Measurements from ENCODE around the gene PPP1R2. TPM values are rescaled to one million over a fixed set of nuclear protein-coding genes. Genes with fewer than 3 reads are reported as not detected.
"Not testable (repeated sequence)": the region's sequence is repeated elsewhere in the genome, so short reads cannot be mapped to it uniquely, and the experiment has no call there.

Gene PPP1R2
- 10 to 100 TPM; 21.9 to 38.3 TPM for polyA plus RNA-seq

GRCh38 chr3:195542698-195543499 is at the start of gene PPP1R2:
Gene PPP1R2 (minus strand): TSS chr3:195543325. CDS start chr3:195543025, 300 bp downstream.
- H3K4me1 ChIP-seq (ENCODE audit: control insufficient read depth in 2 of 2, insufficient read depth in 2 of 2, low read length in 1 of 2), result peaks cover 0 to 14% of the 10 kb centered on the region in 2 donors
- WGBS, 2 donors, result 0% methylated on average over 90 to 95 of the region's 95 CpGs

DNA sequence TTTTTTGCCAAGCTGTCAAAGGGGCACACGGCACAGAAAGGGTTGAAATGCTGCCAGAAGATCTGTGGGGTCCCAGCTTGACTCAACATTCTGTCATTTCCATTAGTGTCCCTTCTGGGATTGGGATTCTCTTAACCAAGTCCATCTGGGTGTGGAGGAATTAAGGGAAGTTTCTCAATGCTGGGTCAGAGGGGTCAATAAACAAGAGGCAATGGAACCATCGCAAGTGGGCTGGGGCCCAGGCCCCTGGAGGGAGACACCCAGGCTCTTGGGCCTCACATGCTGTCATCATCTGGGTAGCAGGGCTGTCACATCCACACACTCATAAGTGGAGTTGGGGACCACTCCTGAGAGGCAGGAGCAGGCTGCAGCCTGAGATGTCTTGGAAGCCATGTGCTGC is 48.7 kb upstream of the PPP1R2 start:
- no peaks in the 10 kb centered on the region for H3K4me1 ChIP-seq (ENCODE audit: control insufficient read depth in 2 of 2, insufficient read depth in 2 of 2, low read length in 1 of 2)
- no peaks in the 10 kb centered on the region for H3K9me3 ChIP-seq (ENCODE audit: control insufficient read depth in 2 of 2, insufficient read depth in 1 of 2, low read depth in 1 of 2, low read length in 1 of 2)
- H3K27ac ChIP-seq (ENCODE audit: low read depth in 2 of 2, low read length in 1 of 2), result peak overlapping the region in 1 of 2 donors; percentile 48
- H3K4me3 ChIP-seq (ENCODE audit: low read depth in 1 of 2, low read length in 2 of 2), result no peak overlapping the region
- H3K27me3 ChIP-seq (ENCODE audit: control insufficient read depth in 1 of 2, insufficient read depth in 2 of 2, low read length in 2 of 2), result no peaks in the 10 kb centered on the region
- 53 to 63% methylated on average over 2 of the region's 2 CpGs for WGBS, 2 donors
- H3K36me3 ChIP-seq (ENCODE audit: control insufficient read depth in 2 of 2, insufficient read depth in 2 of 2, low read length in 1 of 2), result no peaks in the 10 kb centered on the region

More at GRCh38 chr3:195542698-195543499, at the start of gene PPP1R2:
- Histone ChIP-seq H3K4me3 (ENCODE audit: low read depth in 1 of 2, low read length in 2 of 2) (peak within 1 kb of the TSS; percentile 79 to 83), H3K27me3 (ENCODE audit: control insufficient read depth in 1 of 2, insufficient read depth in 2 of 2, low read length in 2 of 2) (no peaks in the 10 kb centered on the region), H3K9me3 (ENCODE audit: control insufficient read depth in 2 of 2, insufficient read depth in 1 of 2, low read depth in 1 of 2, low read length in 1 of 2) (no peaks in the 10 kb centered on the region), H3K36me3 (ENCODE audit: control insufficient read depth in 2 of 2, insufficient read depth in 2 of 2, low read length in 1 of 2) (peaks cover 0 to 1% of the 10 kb centered on the region in 2 donors), H3K27ac (ENCODE audit: low read depth in 2 of 2, low read length in 1 of 2) (peak within 1 kb of the TSS; percentile 87 to 97)

- Histone ChIP-seq H3K4me3 (ENCODE audit: low read depth in 1 of 2, low read length in 2 of 2) (no peak overlapping the region), H3K4me1 (ENCODE audit: control insufficient read depth in 2 of 2, insufficient read depth in 2 of 2, low read length in 1 of 2) (no peaks in the 10 kb centered on the region), H3K27ac (ENCODE audit: low read depth in 2 of 2, low read length in 1 of 2) (peak overlapping the region in 1 of 2 donors; percentile 13), H3K9me3 (ENCODE audit: control insufficient read depth in 2 of 2, insufficient read depth in 1 of 2, low read depth in 1 of 2, low read length in 1 of 2) (no peaks in the 10 kb centered on the region), H3K27me3 (ENCODE audit: control insufficient read depth in 1 of 2, insufficient read depth in 2 of 2, low read length in 2 of 2) (no peaks in the 10 kb centered on the region), H3K36me3 (ENCODE audit: control insufficient read depth in 2 of 2, insufficient read depth in 2 of 2, low read length in 1 of 2) (no peaks in the 10 kb centered on the region)
- 68 to 74% methylated on average over 6 of the region's 6 CpGs for WGBS, 2 donors
Measured at GRCh38 chr3:195591220-195591619, 48.1 kb upstream of the PPP1R2 start.

- not testable (repeated sequence) for H3K27ac ChIP-seq (ENCODE audit: low read depth in 2 of 2, low read length in 1 of 2); H3K4me3 ChIP-seq (ENCODE audit: low read depth in 1 of 2, low read length in 2 of 2); H3K36me3 ChIP-seq (ENCODE audit: control insufficient read depth in 2 of 2, insufficient read depth in 2 of 2, low read length in 1 of 2); H3K9me3 ChIP-seq (ENCODE audit: control insufficient read depth in 2 of 2, insufficient read depth in 1 of 2, low read depth in 1 of 2, low read length in 1 of 2); H3K27me3 ChIP-seq (ENCODE audit: control insufficient read depth in 1 of 2, insufficient read depth in 2 of 2, low read length in 2 of 2); H3K4me1 ChIP-seq (ENCODE audit: control insufficient read depth in 2 of 2, insufficient read depth in 2 of 2, low read length in 1 of 2)
- WGBS, 2 donors, result 94 to 98% methylated on average over 2 of the region's 2 CpGs
Measured at GRCh38 chr3:195590381-195590780, 47.3 kb upstream of the PPP1R2 start.

GRCh38 chr3:195589796-195590195 is 46.7 kb upstream of the PPP1R2 start:
- not testable (repeated sequence) for H3K27me3 ChIP-seq (ENCODE audit: control insufficient read depth in 1 of 2, insufficient read depth in 2 of 2, low read length in 2 of 2); H3K4me1 ChIP-seq (ENCODE audit: control insufficient read depth in 2 of 2, insufficient read depth in 2 of 2, low read length in 1 of 2); H3K27ac ChIP-seq (ENCODE audit: low read depth in 2 of 2, low read length in 1 of 2); H3K9me3 ChIP-seq (ENCODE audit: control insufficient read depth in 2 of 2, insufficient read depth in 1 of 2, low read depth in 1 of 2, low read length in 1 of 2); H3K36me3 ChIP-seq (ENCODE audit: control insufficient read depth in 2 of 2, insufficient read depth in 2 of 2, low read length in 1 of 2); H3K4me3 ChIP-seq (ENCODE audit: low read depth in 1 of 2, low read length in 2 of 2)
- 55 to 66% methylated on average over 6 of the region's 6 CpGs for WGBS, 2 donors

- H3K36me3 ChIP-seq (ENCODE audit: control insufficient read depth in 2 of 2, insufficient read depth in 2 of 2, low read length in 1 of 2), result no peaks in the 10 kb centered on the region
- no peaks in the 10 kb centered on the region for H3K4me1 ChIP-seq (ENCODE audit: control insufficient read depth in 2 of 2, insufficient read depth in 2 of 2, low read length in 1 of 2)
- no peak overlapping the region for H3K27ac ChIP-seq (ENCODE audit: low read depth in 2 of 2, low read length in 1 of 2)
- no peak overlapping the region for H3K4me3 ChIP-seq (ENCODE audit: low read depth in 1 of 2, low read length in 2 of 2)
- no peaks in the 10 kb centered on the region for H3K27me3 ChIP-seq (ENCODE audit: control insufficient read depth in 1 of 2, insufficient read depth in 2 of 2, low read length in 2 of 2)
- no peaks in the 10 kb centered on the region for H3K9me3 ChIP-seq (ENCODE audit: control insufficient read depth in 2 of 2, insufficient read depth in 1 of 2, low read depth in 1 of 2, low read length in 1 of 2)
- 78 to 87% methylated on average over 5 of the region's 5 CpGs for whole genome bisulfite sequencing, 2 donors
Measured at GRCh38 chr3:195587824-195588223, 44.7 kb upstream of the PPP1R2 start.

- Histone ChIP-seq H3K27ac (ENCODE audit: low read depth in 2 of 2, low read length in 1 of 2) (no peak overlapping the region), H3K4me3 (ENCODE audit: low read depth in 1 of 2, low read length in 2 of 2) (no peak overlapping the region), H3K9me3 (ENCODE audit: control insufficient read depth in 2 of 2, insufficient read depth in 1 of 2, low read depth in 1 of 2, low read length in 1 of 2) (no peaks in the 10 kb centered on the region)
Measured at GRCh38 chr3:195587406-195587805, 44.3 kb upstream of the PPP1R2 start.

GRCh38 chr3:195584543-195584870 is 41.4 kb upstream of the PPP1R2 start:
- Histone ChIP-seq H3K27me3 (ENCODE audit: control insufficient read depth in 1 of 2, insufficient read depth in 2 of 2, low read length in 2 of 2) (no peaks in the 10 kb centered on the region), H3K4me1 (ENCODE audit: control insufficient read depth in 2 of 2, insufficient read depth in 2 of 2, low read length in 1 of 2) (no peaks in the 10 kb centered on the region), H3K4me3 (ENCODE audit: low read depth in 1 of 2, low read length in 2 of 2) (no peak overlapping the region), H3K27ac (ENCODE audit: low read depth in 2 of 2, low read length in 1 of 2) (no peak overlapping the region), H3K9me3 (ENCODE audit: control insufficient read depth in 2 of 2, insufficient read depth in 1 of 2, low read depth in 1 of 2, low read length in 1 of 2) (no peaks in the 10 kb centered on the region), H3K36me3 (ENCODE audit: control insufficient read depth in 2 of 2, insufficient read depth in 2 of 2, low read length in 1 of 2) (no peaks in the 10 kb centered on the region)
- 75 to 80% methylated on average over 4 of the region's 4 CpGs for WGBS, 2 donors

More at GRCh38 chr3:195587406-195587805, 44.3 kb upstream of the PPP1R2 start:
- H3K36me3 ChIP-seq (ENCODE audit: control insufficient read depth in 2 of 2, insufficient read depth in 2 of 2, low read length in 1 of 2), result no peaks in the 10 kb centered on the region
- H3K27me3 ChIP-seq (ENCODE audit: control insufficient read depth in 1 of 2, insufficient read depth in 2 of 2, low read length in 2 of 2), result no peaks in the 10 kb centered on the region
- no peaks in the 10 kb centered on the region for H3K4me1 ChIP-seq (ENCODE audit: control insufficient read depth in 2 of 2, insufficient read depth in 2 of 2, low read length in 1 of 2)
- WGBS, 2 donors, result 80 to 81% methylated on average over 4 of the region's 4 CpGs

GRCh38 chr3:195583831-195584542 is 40.9 kb upstream of the PPP1R2 start, which contains the start of gene APOD:
Gene APOD (minus strand): TSS chr3:195583940. CDS start chr3:195579461, 4,479 bp downstream.
- no peaks in the 10 kb centered on the region for H3K27me3 ChIP-seq (ENCODE audit: control insufficient read depth in 1 of 2, insufficient read depth in 2 of 2, low read length in 2 of 2)
- WGBS, 2 donors, result 31 to 45% methylated on average over 16 of the region's 16 CpGs

More at GRCh38 chr3:195583831-195584542, 40.9 kb upstream of the PPP1R2 start, which contains the start of gene APOD:
- Histone ChIP-seq H3K4me1 (ENCODE audit: control insufficient read depth in 2 of 2, insufficient read depth in 2 of 2, low read length in 1 of 2) (no peaks in the 10 kb centered on the region), H3K27ac (ENCODE audit: low read depth in 2 of 2, low read length in 1 of 2) (no peak within 1 kb of the TSS), H3K4me3 (ENCODE audit: low read depth in 1 of 2, low read length in 2 of 2) (peak within 1 kb of the TSS in 1 of 2 donors; percentile 2), H3K36me3 (ENCODE audit: control insufficient read depth in 2 of 2, insufficient read depth in 2 of 2, low read length in 1 of 2) (no peaks in the 10 kb centered on the region), H3K9me3 (ENCODE audit: control insufficient read depth in 2 of 2, insufficient read depth in 1 of 2, low read depth in 1 of 2, low read length in 1 of 2) (no peaks in the 10 kb centered on the region)
